Vagina (tissue), 2 donors: ENCODE results near the gene WNK2. TPM values are rescaled to one million over a fixed set of nuclear protein-coding genes. Genes with fewer than 3 reads are reported as not detected.
"Not testable (repeated sequence)": the region's sequence is repeated elsewhere in the genome, so short reads cannot be mapped to it uniquely, and the experiment has no call there.

ENCODE experiments used
- DNase-seq, 2 donors: peaks; one replicate each; pipeline ENCODE4 v3.0.0-alpha.2; 2017; ENCODE audit errors: extremely low spot score in 2 of 2
- H3K27ac ChIP-seq: fragments of 200-600 bp; sonication (generic); one replicate; pipeline ENCODE4 v1.5.1; 2019
- H3K27me3 ChIP-seq: fragments of 200-600 bp; sonication (generic); one replicate; pipeline ENCODE4 v1.5.1; 2019
- H3K36me3 ChIP-seq, 2 donors: fragments of 200-600 bp; sonication (generic); one replicate each; pipeline ENCODE4 v1.5.1; 2017 to 2019
- H3K4me1 ChIP-seq: fragments of 200-600 bp; sonication (generic); one replicate; pipeline ENCODE4 v1.5.1; 2019
- H3K4me3 ChIP-seq, 2 donors: fragments of 200-600 bp; sonication (generic); 1 replicate in 1 of 2; 2 replicates in 1 of 2; pipeline ENCODE4 v1.5.1; 2016 to 2019
- H3K9me3 ChIP-seq: fragments of 200-600 bp; sonication (generic); one replicate; pipeline ENCODE4 v1.5.1; 2019
- CTCF ChIP-seq, 3 experiments: fragments of 450-650 bp in 2 of 3; fragments of 200-600 bp in 1 of 3; sonication (generic) in 1 of 3; IDR thresholded peaks; one replicate each; pipeline ENCODE4 v1.5.1; 2017 to 2019; ENCODE audit warnings: antibody characterized with exemption in 3 of 3, mild to moderate bottlenecking in 2 of 3, moderate library complexity in 2 of 3
- POLR2A ChIP-seq, 2 donors: fragments of 450-650 bp; IDR thresholded peaks; one replicate each; pipeline ENCODE4 v1.6.1; 2017; ENCODE audit warnings: antibody characterized with exemption in 2 of 2, mild to moderate bottlenecking in 2 of 2, moderate library complexity in 2 of 2
- POLR2AphosphoS5 ChIP-seq, 2 donors: sonication (generic); formaldehyde crosslinking; IDR thresholded peaks; one replicate each; pipeline ENCODE4 v1.9.0; 2017; ENCODE audit warnings: antibody characterized with exemption in 2 of 2, mild to moderate bottlenecking in 2 of 2, low read depth in 1 of 2; ENCODE audit not compliant: insufficient read depth in 1 of 2
- intact Hi-C: fragments of 100-400 bp; cut with DNase I; formaldehyde crosslinking; loops from one replicate; pipeline ENCODE4 v1.15.1; 2023
- total RNA-seq: library from RNA; depleted of rRNA; stranded (reverse); fragments of >200 nt; gene quantifications from one replicate; pipeline ENCODE4 v1.2.3, GENCODE V29; 2016

Gene WNK2
- total RNA-seq, 1 donor from 2014 or later = 24.8 TPM

- Histone ChIP-seq H3K27me3 (no peaks in the 10 kb centered on the region), H3K36me3 (no peaks in the 10 kb centered on the region), H3K4me1 (no peaks in the 10 kb centered on the region), H3K27ac (no peak overlapping the region), H3K9me3 (no peaks in the 10 kb centered on the region), H3K4me3 (no peak overlapping the region)
- no peak for DNase-seq
- TF ChIP-seq POLR2A (IDR thresholded peaks at IDR 0.05) = no peak
- intact Hi-C loops = no loop called here
Measured at GRCh38 chr9:93354451-93354850, 170.5 kb downstream of the WNK2 start.

- H3K4me3 ChIP-seq = no peak overlapping the region
- intact Hi-C loops = no loop called here
Measured at GRCh38 chr9:93355827-93356226, 171.9 kb downstream of the WNK2 start.

GRCh38 chr9:93357649-93358048 is 173.7 kb downstream of the WNK2 start:
- Histone ChIP-seq H3K9me3 (no peaks in the 10 kb centered on the region), H3K4me3 (no peak overlapping the region), H3K27me3 (no peaks in the 10 kb centered on the region), H3K36me3 (no peaks in the 10 kb centered on the region), H3K27ac (no peak overlapping the region), H3K4me1 (no peaks in the 10 kb centered on the region)
- intact Hi-C loops = no loop called here
- DNase-seq = no peak
- TF ChIP-seq POLR2AphosphoS5 (IDR thresholded peaks at IDR 0.05; ENCODE audit: insufficient read depth in 1 of 2, low read depth in 1 of 2) = no peak
- TF ChIP-seq CTCF (IDR thresholded peaks at IDR 0.05) = no peak
- TF ChIP-seq POLR2A (IDR thresholded peaks at IDR 0.05) = no peak

More at GRCh38 chr9:93355827-93356226, 171.9 kb downstream of the WNK2 start:
- no peaks in the 10 kb centered on the region for H3K4me1 ChIP-seq
- no peak for DNase-seq
- no peak for TF ChIP-seq POLR2A (IDR thresholded peaks at IDR 0.05)
- TF ChIP-seq POLR2AphosphoS5 (IDR thresholded peaks at IDR 0.05; ENCODE audit: insufficient read depth in 1 of 2, low read depth in 1 of 2) = no peak
- no peak for TF ChIP-seq CTCF (IDR thresholded peaks at IDR 0.05)
- no peak overlapping the region for H3K27ac ChIP-seq
- no peaks in the 10 kb centered on the region for H3K36me3 ChIP-seq
- H3K9me3 ChIP-seq = no peaks in the 10 kb centered on the region
- no peaks in the 10 kb centered on the region for H3K27me3 ChIP-seq

GRCh38 chr9:93359907-93360306 is 176.0 kb downstream of the WNK2 start:
- H3K4me3 ChIP-seq, intact Hi-C loops, H3K36me3 ChIP-seq, H3K9me3 ChIP-seq, H3K27ac ChIP-seq, H3K27me3 ChIP-seq, H3K4me1 ChIP-seq, DNase-seq: not testable (repeated sequence)

GRCh38 chr9:93361995-93362394 is 178.1 kb downstream of the WNK2 start:
- intact Hi-C loops = no loop called here
- H3K4me1 ChIP-seq = no peaks in the 10 kb centered on the region
- H3K36me3 ChIP-seq = no peaks in the 10 kb centered on the region
- no peak for DNase-seq
- no peak overlapping the region for H3K27ac ChIP-seq
- H3K4me3 ChIP-seq = no peak overlapping the region
- no peaks in the 10 kb centered on the region for H3K27me3 ChIP-seq
- no peaks in the 10 kb centered on the region for H3K9me3 ChIP-seq
- TF ChIP-seq CTCF (IDR thresholded peaks at IDR 0.05) (no peak), POLR2AphosphoS5 (IDR thresholded peaks at IDR 0.05; ENCODE audit: insufficient read depth in 1 of 2, low read depth in 1 of 2) (no peak), POLR2A (IDR thresholded peaks at IDR 0.05) (no peak)

GRCh38 chr9:93364734-93365426 is 180.9 kb downstream of the WNK2 start:
- Histone ChIP-seq H3K4me3 (no peak overlapping the region), H3K9me3 (no peaks in the 10 kb centered on the region), H3K27me3 (no peaks in the 10 kb centered on the region), H3K36me3 (no peaks in the 10 kb centered on the region), H3K4me1 (no peaks in the 10 kb centered on the region), H3K27ac (no peak overlapping the region)
- no peak for DNase-seq
- intact Hi-C loops = no loop called here
- TF ChIP-seq CTCF (IDR thresholded peaks at IDR 0.05) (no peak), POLR2A (IDR thresholded peaks at IDR 0.05) (no peak), POLR2AphosphoS5 (IDR thresholded peaks at IDR 0.05; ENCODE audit: insufficient read depth in 1 of 2, low read depth in 1 of 2) (no peak)
